HG02884 (cell line): ENCODE results near the gene MOK.
A peak's percentile ranks its signal among the peaks of the same experiment; 100 is the strongest.
"Not testable (repeated sequence)": the region's sequence is repeated elsewhere in the genome, so short reads cannot be mapped to it uniquely, and the experiment has no call there.

Experiments used
- ATAC-seq: cut with Tn5 transposase; IDR thresholded peaks from one replicate; pipeline ENCODE4 v1.9.1; 2021; ENCODE audit warnings: mild to moderate bottlenecking, moderate library complexity; ENCODE audit not compliant: unreplicated experiment

Gene MOK

GRCh38 chr14:102304611-102305506 lies at the start of gene MOK:
Gene MOK (minus strand): TSS chr14:102305164. CDS start chr14:102304968, 196 bp downstream.
- peak; percentile 90 for ATAC-seq

DNA sequence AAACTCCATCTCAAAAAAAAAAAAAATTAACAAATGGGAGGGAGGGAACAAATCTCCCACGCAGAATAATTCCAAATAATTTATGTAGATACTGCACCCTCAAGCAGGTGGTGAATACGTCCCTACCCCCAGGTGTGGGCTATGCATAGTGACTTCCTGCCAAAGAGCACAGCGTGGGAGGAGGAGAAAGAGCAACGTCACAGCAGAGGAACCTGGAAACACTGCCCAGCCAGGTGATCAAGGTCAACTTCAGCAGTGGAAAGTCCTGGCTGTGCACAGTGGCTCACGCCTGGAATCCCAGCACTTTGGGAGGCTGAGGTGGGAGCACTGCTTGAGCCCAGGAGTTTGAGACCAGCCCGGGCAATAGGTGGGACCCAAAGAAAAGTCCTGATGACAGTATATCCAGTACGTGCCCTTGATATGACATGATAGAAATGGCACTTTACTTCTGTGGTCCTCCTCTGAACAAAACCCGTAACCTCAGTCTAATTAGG lies 48.2 kb upstream of the MOK start:
- ATAC-seq: no peak

- no peak for ATAC-seq
Measured at GRCh38 chr14:102352213-102352612, 47.2 kb upstream of the MOK start.

GRCh38 chr14:102351593-102351992 lies 46.6 kb upstream of the MOK start:
- not testable (repeated sequence) for ATAC-seq

- no peak for ATAC-seq
Measured at GRCh38 chr14:102351023-102351422, 46.1 kb upstream of the MOK start.

DNA sequence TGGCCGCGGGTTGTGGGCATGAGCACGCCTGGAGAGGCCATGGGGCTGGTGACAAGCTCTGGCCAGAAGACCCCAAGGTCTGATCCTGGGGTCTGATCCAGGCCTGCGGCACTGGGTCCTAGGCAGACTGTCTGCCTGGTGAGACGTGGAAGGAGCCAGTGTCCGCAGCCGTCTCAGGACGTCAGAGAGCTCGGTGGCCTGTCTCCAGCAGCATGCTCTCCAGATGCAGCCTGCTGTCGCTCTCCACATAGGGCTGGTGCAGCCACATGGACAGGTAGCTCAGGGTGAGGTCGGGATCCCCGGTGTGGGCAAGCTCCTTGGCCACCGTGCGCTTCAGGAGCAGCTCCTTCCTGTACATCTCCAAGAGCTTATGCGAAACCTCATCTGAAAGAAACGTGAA lies 43.4 kb upstream of the MOK start:
- ATAC-seq: no peak

- ATAC-seq: no peak
Measured at GRCh38 chr14:102346645-102347044, 41.7 kb upstream of the MOK start.

DNA sequence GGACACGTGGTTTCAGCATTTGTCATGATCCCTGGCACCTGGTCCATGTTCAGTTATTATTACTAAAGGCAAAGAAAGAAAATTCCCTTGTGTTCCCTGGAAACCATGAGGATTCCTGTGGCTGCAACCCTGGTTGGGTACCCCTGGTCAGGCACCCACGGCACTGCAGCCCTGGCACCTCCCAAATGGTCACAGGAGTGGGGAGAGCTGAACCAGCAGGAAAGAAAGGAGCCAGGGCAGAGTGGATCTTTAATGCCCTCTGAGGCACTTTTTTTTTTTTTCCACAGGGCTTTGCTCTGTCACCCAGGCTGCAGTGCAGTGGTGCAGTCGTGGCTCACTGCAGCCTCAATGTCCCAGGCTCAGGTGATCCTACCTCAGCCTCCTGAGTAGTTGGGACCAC lies 40.3 kb upstream of the MOK start:
- ATAC-seq: no peak

- no peak for ATAC-seq
Measured at GRCh38 chr14:102344485-102344884, 39.5 kb upstream of the MOK start.

DNA sequence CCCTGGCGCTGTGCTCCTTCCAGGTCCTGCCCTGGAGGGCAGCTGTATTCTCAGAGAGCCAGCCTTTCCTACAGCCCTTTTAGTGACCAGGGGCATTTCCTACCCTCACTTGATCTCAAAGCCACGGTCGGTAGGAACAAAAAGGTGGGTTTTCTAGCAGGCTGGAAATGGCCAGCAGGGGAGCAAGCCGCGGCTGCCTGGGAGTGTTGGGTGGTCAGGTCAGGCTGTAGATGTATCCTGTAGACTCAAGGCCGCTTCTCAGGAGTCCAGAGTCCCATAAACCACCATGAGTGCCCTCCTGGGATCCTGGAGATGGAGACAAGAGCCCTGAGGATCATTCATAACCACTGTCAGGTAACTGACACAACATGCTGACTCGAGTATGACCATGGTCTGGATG lies 39.1 kb upstream of the MOK start:
- no peak for ATAC-seq

GRCh38 chr14:102342238-102342637 lies 37.3 kb upstream of the MOK start:
- ATAC-seq: no peak

GRCh38 chr14:102341566-102341965 lies 36.6 kb upstream of the MOK start:
- ATAC-seq: no peak

GRCh38 chr14:102338724-102339123 lies 33.8 kb upstream of the MOK start:
- no peak for ATAC-seq

GRCh38 chr14:102335163-102335562 lies 30.2 kb upstream of the MOK start:
- no peak for ATAC-seq

DNA sequence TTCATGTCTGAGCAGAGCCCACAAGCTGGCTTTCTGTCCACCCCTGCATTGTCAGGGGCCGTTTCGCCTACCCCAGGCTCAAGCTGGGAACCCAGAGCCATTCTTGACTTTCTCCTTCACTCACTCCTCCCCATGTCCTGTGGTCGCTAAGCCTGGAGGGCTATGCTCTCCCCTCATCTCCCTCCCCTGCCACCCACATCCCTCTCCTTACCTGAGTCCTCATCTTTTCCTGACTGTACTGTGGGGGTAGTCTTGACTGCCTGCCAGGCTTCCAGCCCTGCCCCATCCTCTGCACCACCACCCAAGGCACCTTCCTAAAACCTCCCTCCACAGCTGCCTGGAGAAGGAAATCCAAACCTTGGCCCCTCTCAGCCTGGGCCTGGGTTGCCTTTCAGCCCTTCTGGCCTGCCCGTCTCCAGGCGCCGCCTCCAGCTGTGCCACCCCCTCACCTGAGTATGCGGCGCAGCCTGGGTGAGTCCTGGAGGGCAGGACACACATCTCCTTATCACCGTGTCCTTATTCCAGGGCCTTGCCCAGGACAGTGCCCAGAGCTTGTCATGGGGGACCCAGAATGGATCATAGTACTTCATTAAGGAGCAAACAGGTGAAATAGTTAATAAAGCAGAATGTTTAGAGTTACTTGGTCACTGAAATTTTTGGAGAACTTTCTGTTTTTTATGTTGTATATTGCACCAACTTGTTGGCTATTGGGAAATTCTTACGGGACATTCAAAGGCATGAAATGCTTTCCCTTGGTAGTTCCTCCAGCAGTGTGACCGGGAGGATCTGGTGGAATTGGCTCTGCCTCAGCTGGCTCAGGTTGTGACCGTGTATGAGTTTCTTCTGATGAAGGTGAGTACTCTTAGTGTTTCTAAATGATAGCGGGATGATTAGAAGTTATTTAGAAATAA lies 29.1 kb upstream of the MOK start:
- ATAC-seq: no peak

- ATAC-seq: no peak
Measured at GRCh38 chr14:102333390-102333789, 28.4 kb upstream of the MOK start.

- no peak for ATAC-seq
Measured at GRCh38 chr14:102330806-102331205, 25.8 kb upstream of the MOK start.

DNA sequence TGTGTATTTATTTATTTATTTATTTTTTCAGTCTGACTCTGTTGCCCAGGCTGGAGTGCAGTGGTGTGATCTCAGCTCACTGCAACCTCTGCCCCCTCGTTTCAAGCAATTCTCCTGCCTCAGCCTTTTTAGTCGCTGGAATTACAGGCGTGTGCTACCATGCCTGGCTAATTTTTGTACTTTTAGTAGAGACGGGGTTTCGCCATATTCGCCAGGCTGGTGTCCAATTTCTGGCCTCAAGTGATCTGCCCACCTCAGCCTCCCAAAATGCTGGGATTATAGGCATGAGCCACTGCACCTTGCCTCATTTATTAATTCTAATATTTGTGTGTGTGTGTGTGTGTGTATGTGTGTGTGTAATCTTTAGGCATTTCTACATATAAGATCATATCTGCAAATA lies 24.4 kb upstream of the MOK start:
- not testable (repeated sequence) for ATAC-seq

GRCh38 chr14:102326583-102326982 lies 21.6 kb upstream of the MOK start:
- no peak for ATAC-seq

GRCh38 chr14:102325791-102326345 lies 20.9 kb upstream of the MOK start:
- no peak for ATAC-seq

DNA sequence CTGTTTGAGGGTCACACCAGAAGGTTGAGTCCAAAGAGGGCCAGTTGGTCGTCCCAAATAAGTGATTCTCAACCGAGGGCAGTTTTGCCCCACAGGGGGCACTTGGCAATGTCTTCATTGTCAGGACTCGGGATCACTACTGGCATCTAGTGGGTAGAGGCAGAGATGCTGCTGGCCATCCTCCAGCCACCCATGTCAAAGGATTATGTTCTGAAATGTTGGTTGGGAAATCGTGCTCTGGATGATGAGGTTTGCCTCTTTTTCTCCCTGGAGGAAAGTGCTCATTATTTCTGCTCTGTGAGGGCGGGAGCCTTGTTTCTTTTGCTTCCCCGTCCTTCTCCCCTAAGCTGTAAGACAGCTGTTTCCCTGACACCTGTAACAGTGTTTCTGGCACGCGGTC lies 18.1 kb upstream of the MOK start:
- no peak for ATAC-seq
